Tracheal epithelial cell (primary cell): ENCODE results near the gene ARPC4. TPM values are rescaled to one million over a fixed set of nuclear protein-coding genes. Genes with fewer than 3 reads are reported as not detected.

ENCODE experiments used
- total RNA-seq: library from RNA; depleted of rRNA; stranded (reverse); fragments of >200 nt; gene quantifications from 2 replicates; pipeline ENCODE4 v1.2.1, GENCODE V29; 2014

ARPC4 gene
- 134 and 339 TPM in 2 replicates for total RNA-seq

GRCh38 chr3:9792405-9793160 lies at the start of gene ARPC4, which contains the start of gene TADA3:
TSS of gene ARPC4 (plus strand) at chr3:9793082. CDS start at chr3:9793122, 40 bp downstream.
TSS of gene TADA3 (minus strand) at chr3:9792473. CDS start at chr3:9791466, 1,007 bp downstream.

GRCh38 chr3:9749645-9750555 lies 43.0 kb upstream of the ARPC4 start, which contains the start of gene OGG1:
TSS of gene OGG1 (plus strand) at chr3:9749952. CDS start at chr3:9750287, 335 bp downstream.

GRCh38 chr3:9769426-9770275 lies 23.2 kb upstream of the ARPC4 start, which contains the start of gene CAMK1:
TSS of gene CAMK1 (minus strand) at chr3:9769947. CDS start at chr3:9767749, 2,198 bp downstream.

GRCh38 chr3:9809615-9810432 lies 16.9 kb downstream of the ARPC4 start, which contains the start of gene TTLL3:
TSS of gene TTLL3 (plus strand) at chr3:9810262. CDS start at chr3:9810662, 400 bp downstream.

DNA sequence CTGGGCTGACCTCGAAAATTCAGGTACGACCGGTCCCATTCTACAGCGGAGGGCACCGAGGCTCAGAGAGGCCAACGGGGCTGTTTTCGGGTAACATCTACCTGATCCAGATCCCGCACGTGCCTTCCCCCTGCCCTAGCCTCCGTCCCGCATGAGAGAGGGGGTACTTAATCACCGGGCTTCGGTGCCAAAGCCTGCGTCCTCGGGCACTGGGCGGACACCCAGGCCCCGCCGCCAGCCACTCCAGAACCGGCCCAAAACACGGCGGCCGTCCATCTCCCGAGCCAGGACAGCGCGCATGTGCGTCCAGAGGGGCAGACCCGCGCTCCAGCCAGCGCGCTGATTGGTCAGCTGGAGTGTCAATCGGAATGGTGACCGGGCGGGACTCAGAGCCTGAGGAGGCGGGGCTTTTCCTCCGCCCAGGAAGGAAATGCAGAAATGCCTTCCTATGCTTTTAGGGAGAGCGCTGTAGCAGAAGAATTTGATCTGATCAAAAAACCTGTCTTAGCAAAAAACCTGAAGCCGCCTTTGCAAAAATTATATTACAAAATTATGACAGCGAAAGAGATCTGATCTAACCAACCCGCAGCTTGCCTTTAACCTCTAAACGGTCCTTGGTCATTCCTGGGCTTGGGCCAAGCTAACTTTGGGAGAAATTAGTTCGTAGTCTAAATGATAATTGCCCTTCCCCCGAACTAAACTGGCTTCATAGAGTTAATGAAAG lies 51.0 kb downstream of the ARPC4 start, which contains the start of gene RPUSD3:
RPUSD3 (minus strand) TSS at position 294 of the 724 bp plus-strand sequence; CDS start at position 276, 18 bp downstream.

Other genes with a start within 250 kb of the ARPC4 start
- not detected in 2 replicates for gene LHFPL4, start 239.3 kb upstream of the ARPC4 start, total RNA-seq
- gene MTMR14, start 143.6 kb upstream of the ARPC4 start, total RNA-seq = 23.0 and 38.1 TPM in 2 replicates
- gene CPNE9, start 89.2 kb upstream of the ARPC4 start, total RNA-seq = not detected in 2 replicates
- gene BRPF1, start 61.3 kb upstream of the ARPC4 start, total RNA-seq = 10.7 and 14.5 TPM in 2 replicates
- 13.5 and 21.1 TPM in 2 replicates for gene OGG1, start 43.1 kb upstream of the ARPC4 start, total RNA-seq
- gene CAMK1, start 23.1 kb upstream of the ARPC4 start, total RNA-seq = 8.3 and 15.9 TPM in 2 replicates
- gene TADA3, start 609 bp upstream of the ARPC4 start, total RNA-seq = 50.9 and 57.6 TPM in 2 replicates
- 6.0 and 10.6 TPM in 2 replicates for gene TTLL3, start 17.2 kb downstream of the ARPC4 start, total RNA-seq
- 24.8 and 32.2 TPM in 2 replicates for gene RPUSD3, start 50.9 kb downstream of the ARPC4 start, total RNA-seq
- not detected in 2 replicates for gene CIDEC, start 87.2 kb downstream of the ARPC4 start, total RNA-seq
- 24.8 and 28.1 TPM in 2 replicates for gene JAGN1, start 97.5 kb downstream of the ARPC4 start, total RNA-seq
- 2.6 and 2.7 TPM in 2 replicates for gene IL17RE, start 109.8 kb downstream of the ARPC4 start, total RNA-seq
- gene IL17RC, start 124.0 kb downstream of the ARPC4 start, total RNA-seq = 23.6 and 46.9 TPM in 2 replicates
- gene CRELD1, start 140.8 kb downstream of the ARPC4 start, total RNA-seq = 19.4 and 30.8 TPM in 2 replicates
- gene PRRT3, start 159.3 kb downstream of the ARPC4 start, total RNA-seq = 0.72 and 1.7 TPM in 2 replicates
- 39.3 and 48.4 TPM in 2 replicates for gene EMC3, start 193.8 kb downstream of the ARPC4 start, total RNA-seq
- 5.1 and 9.9 TPM in 2 replicates for gene FANCD2, start 233.4 kb downstream of the ARPC4 start, total RNA-seq